ENCODE measurements around the gene DYSF.

The DYSF gene

GRCh38 chr2:71517851-71518250 lies 64.5 kb downstream of the DYSF start:
- no peak overlapping the region for H3K27ac ChIP-seq
- TF ChIP-seq CTCF (conservative IDR thresholded peaks at IDR 0.05; ENCODE audit: low read depth) = no peak
- no peak for DNase-seq (ENCODE audit: low spot score)
- ChIA-PET POLR2A (ENCODE audit: low non-redundant PET) (no interaction called here), CTCF (no interaction called here)

- H3K27ac ChIP-seq = no peak overlapping the region
- TF ChIP-seq CTCF (conservative IDR thresholded peaks at IDR 0.05; ENCODE audit: low read depth) = no peak
- POLR2A ChIA-PET (ENCODE audit: low non-redundant PET) = no interaction called here
- CTCF ChIA-PET = no interaction called here
- no peak for DNase-seq (ENCODE audit: low spot score)
Observed at GRCh38 chr2:71521436-71521950, 68.1 kb downstream of the DYSF start.

GRCh38 chr2:71524476-71524875 lies 71.1 kb downstream of the DYSF start:
- no peak overlapping the region for H3K27ac ChIP-seq
- ChIA-PET CTCF (interaction anchor here (0.7 to 0.9 kb wide), 2 partner anchors 14 to 145 kb away, joined by 3 read pairs; no protein-coding TSS in a partner anchor), POLR2A (ENCODE audit: low non-redundant PET) (no interaction called here)
- no peak for TF ChIP-seq CTCF (conservative IDR thresholded peaks at IDR 0.05; ENCODE audit: low read depth)
- DNase-seq (ENCODE audit: low spot score) = no peak

- ChIA-PET POLR2A (ENCODE audit: low non-redundant PET) (no interaction called here), CTCF (no interaction called here)
- no peak for DNase-seq (ENCODE audit: low spot score)
- TF ChIP-seq CTCF (conservative IDR thresholded peaks at IDR 0.05; ENCODE audit: low read depth) = no peak
- H3K27ac ChIP-seq = no peak overlapping the region
Observed at GRCh38 chr2:71526141-71526540, 72.8 kb downstream of the DYSF start.

- no peak overlapping the region for H3K27ac ChIP-seq
- POLR2A ChIA-PET (ENCODE audit: low non-redundant PET) = no interaction called here
- no peak for DNase-seq (ENCODE audit: low spot score)
- CTCF ChIA-PET = interaction anchor here (0.8 kb wide), 1 partner anchor 18 kb away, joined by 3 read pairs; no protein-coding TSS in a partner anchor
- TF ChIP-seq CTCF (conservative IDR thresholded peaks at IDR 0.05; ENCODE audit: low read depth) = no peak
Observed at GRCh38 chr2:71526975-71527374, 73.6 kb downstream of the DYSF start.

- no peak overlapping the region for H3K27ac ChIP-seq
- no peak for DNase-seq (ENCODE audit: low spot score)
- CTCF ChIA-PET = no interaction called here
- TF ChIP-seq CTCF (conservative IDR thresholded peaks at IDR 0.05; ENCODE audit: low read depth) = no peak
- POLR2A ChIA-PET (ENCODE audit: low non-redundant PET) = no interaction called here
Observed at GRCh38 chr2:71528131-71528591, 74.8 kb downstream of the DYSF start.

Data from RWPE1 (cell line).